Measurements from ENCODE around the gene USP17L21. TPM values are rescaled to one million over a fixed set of nuclear protein-coding genes. Genes with fewer than 3 reads are reported as not detected.
"Not testable (repeated sequence)": the region's sequence is repeated elsewhere in the genome, so short reads cannot be mapped to it uniquely, and the experiment has no call there.

The USP17L21 gene
- not detected for total RNA-seq
- long read RNA-seq, donor 1, result 0 reads
- long read RNA-seq, donor 2, result 0 reads

- DNase-seq (ENCODE audit: low spot score); intact Hi-C loops (cut with DNase I): not testable (repeated sequence)
Measured at GRCh38 chr4:9262572-9262971, at the start of gene USP17L21. Gene USP17L21 (plus strand): TSS chr4:9262872. CDS start chr4:9262872, 0 bp downstream.

- intact Hi-C loops (cut with DNase I), result not testable (repeated sequence)
- peak; percentile 64 for DNase-seq (ENCODE audit: low spot score)
Measured at GRCh38 chr4:9214701-9215100, 48.0 kb upstream of the USP17L21 start.

GRCh38 chr4:9215105-9215504 lies 47.6 kb upstream of the USP17L21 start, which contains the start of gene USP17L11:
Gene USP17L11 (plus strand): TSS chr4:9215405. CDS start chr4:9215405, 0 bp downstream.
- DNase-seq (ENCODE audit: low spot score); intact Hi-C loops (cut with DNase I): not testable (repeated sequence)

GRCh38 chr4:9219852-9220251 lies 42.8 kb upstream of the USP17L21 start, which contains the start of gene USP17L12:
Gene USP17L12 (plus strand): TSS chr4:9220152. CDS start chr4:9220152, 0 bp downstream.
- DNase-seq (ENCODE audit: low spot score); intact Hi-C loops (cut with DNase I): not testable (repeated sequence)

- DNase-seq (ENCODE audit: low spot score); intact Hi-C loops (cut with DNase I): not testable (repeated sequence)
Measured at GRCh38 chr4:9224596-9224995, 38.1 kb upstream of the USP17L21 start, which contains the start of gene USP17L13. Gene USP17L13 (plus strand): TSS chr4:9224896. CDS start chr4:9224896, 0 bp downstream.

- DNase-seq (ENCODE audit: low spot score); intact Hi-C loops (cut with DNase I): not testable (repeated sequence)
Measured at GRCh38 chr4:9230249-9230648, 32.4 kb upstream of the USP17L21 start.

GRCh38 chr4:9234085-9234484 lies 28.6 kb upstream of the USP17L21 start, which contains the start of gene USP17L15:
Gene USP17L15 (plus strand): TSS chr4:9234385. CDS start chr4:9234385, 0 bp downstream.
- DNase-seq (ENCODE audit: low spot score); intact Hi-C loops (cut with DNase I): not testable (repeated sequence)

- DNase-seq (ENCODE audit: low spot score); intact Hi-C loops (cut with DNase I): not testable (repeated sequence)
Measured at GRCh38 chr4:9238461-9238860, 24.2 kb upstream of the USP17L21 start.

- DNase-seq (ENCODE audit: low spot score); intact Hi-C loops (cut with DNase I): not testable (repeated sequence)
Measured at GRCh38 chr4:9243579-9243978, 19.1 kb upstream of the USP17L21 start, which contains the start of gene USP17L17. Gene USP17L17 (plus strand): TSS chr4:9243879. CDS start chr4:9243879, 0 bp downstream.

GRCh38 chr4:9247953-9248680 lies 14.6 kb upstream of the USP17L21 start, which contains the start of gene USP17L18:
Gene USP17L18 (plus strand): TSS chr4:9248630. CDS start chr4:9248630, 0 bp downstream.
- peak; percentile 77 for DNase-seq (ENCODE audit: low spot score)
- intact Hi-C loops (cut with DNase I), result not testable (repeated sequence)

- DNase-seq (ENCODE audit: low spot score); intact Hi-C loops (cut with DNase I): not testable (repeated sequence)
Measured at GRCh38 chr4:9253078-9253477, 9.6 kb upstream of the USP17L21 start, which contains the start of gene USP17L19. Gene USP17L19 (plus strand): TSS chr4:9253378. CDS start chr4:9253378, 0 bp downstream.

- intact Hi-C loops (cut with DNase I); DNase-seq (ENCODE audit: low spot score): not testable (repeated sequence)
Measured at GRCh38 chr4:9257824-9258223, 4.8 kb upstream of the USP17L21 start, which contains the start of gene USP17L20. Gene USP17L20 (plus strand): TSS chr4:9258124. CDS start chr4:9258124, 0 bp downstream.

GRCh38 chr4:9267319-9267718 lies 4.6 kb downstream of the USP17L21 start, which contains the start of gene USP17L22:
Gene USP17L22 (plus strand): TSS chr4:9267619. CDS start chr4:9267619, 0 bp downstream.
- DNase-seq (ENCODE audit: low spot score); intact Hi-C loops (cut with DNase I): not testable (repeated sequence)

GRCh38 chr4:9271719-9272118 lies 9.0 kb downstream of the USP17L21 start:
- intact Hi-C loops (cut with DNase I), result not testable (repeated sequence)
- peak; percentile 89 for DNase-seq (ENCODE audit: low spot score)

Other genes starting within 250 kb of the USP17L21 start
- not detected for gene FAM90A26, start 92.5 kb upstream of the USP17L21 start, total RNA-seq
- not detected for gene USP17L10, start 52.2 kb upstream of the USP17L21 start, total RNA-seq
- gene USP17L11, start 47.5 kb upstream of the USP17L21 start, total RNA-seq, result not detected
- gene USP17L12, start 42.7 kb upstream of the USP17L21 start, total RNA-seq, result not detected
- not detected for gene USP17L13, start 38.0 kb upstream of the USP17L21 start, total RNA-seq
- gene USP17L15, start 28.5 kb upstream of the USP17L21 start, total RNA-seq, result under 1 TPM in 1 of 2 donors, not detected in 1; 0.14 TPM
- gene USP17L17, start 19.0 kb upstream of the USP17L21 start, total RNA-seq, result not detected
- gene USP17L18, start 14.2 kb upstream of the USP17L21 start, total RNA-seq, result not detected
- not detected for gene USP17L19, start 9.5 kb upstream of the USP17L21 start, total RNA-seq
- gene USP17L20, start 4.7 kb upstream of the USP17L21 start, total RNA-seq, result not detected
- not detected for gene USP17L22, start 4.7 kb downstream of the USP17L21 start, total RNA-seq
- not detected for gene USP17L24, start 62.3 kb downstream of the USP17L21 start, total RNA-seq
- not detected for gene USP17L25, start 67.0 kb downstream of the USP17L21 start, total RNA-seq
- gene USP17L26, start 71.8 kb downstream of the USP17L21 start, total RNA-seq, result not detected
- gene USP17L5, start 76.5 kb downstream of the USP17L21 start, total RNA-seq, result not detected
- gene USP17L27, start 81.3 kb downstream of the USP17L21 start, total RNA-seq, result not detected
- gene USP17L28, start 86.0 kb downstream of the USP17L21 start, total RNA-seq, result not detected
- gene USP17L29, start 90.8 kb downstream of the USP17L21 start, total RNA-seq, result not detected
- not detected for gene USP17L30, start 100.3 kb downstream of the USP17L21 start, total RNA-seq
- not detected for gene DEFB131A, start 181.5 kb downstream of the USP17L21 start, total RNA-seq

Data from posterior vena cava (tissue), 2 donors.